Neural cell (in vitro differentiated cells): ENCODE measurements around the gene ICAM2.

Experiments used
- CTCF ChIP-seq: fragments of 450-650 bp; IDR thresholded peaks from 2 replicates; pipeline ENCODE4 v1.5.1; 2014; ENCODE audit warnings: antibody characterized with exemption, mild to moderate bottlenecking, moderate library complexity; ENCODE audit not compliant: poor library complexity, severe bottlenecking
- POLR2AphosphoS5 ChIP-seq: IDR thresholded peaks from 2 replicates; pipeline ENCODE4 v1.6.1; 2012
- RAD21 ChIP-seq: fragments of 450-650 bp; conservative IDR thresholded peaks from 2 replicates; pipeline ENCODE4 v1.6.1; 2014; ENCODE audit warnings: antibody characterized with exemption, mild to moderate bottlenecking, moderate library complexity
- TAF1 ChIP-seq: IDR thresholded peaks from 2 replicates; pipeline ENCODE4 v1.6.1; 2012; ENCODE audit warnings: low read depth

- TF ChIP-seq TAF1, result no peak
- no peak for TF ChIP-seq POLR2AphosphoS5
- TF ChIP-seq RAD21, result no peak
- TF ChIP-seq CTCF, result no peak
These were observed 22.9 kb downstream of the ICAM2 start for GRCh38 chr17:63997341-63998048.
